Mesendoderm (in vitro differentiated cells): ENCODE measurements around the gene UNC5B.
A peak's percentile ranks its signal among the peaks of the same experiment; 100 is the strongest.

Experiments
- DNase-seq: peaks from one replicate; pipeline ENCODE4 v3.0.0; 2013
- H2AK5ac ChIP-seq: 2 replicates; pipeline ENCODE4 v1.6.1; 2013; ENCODE audit warnings: low read length, inconsistent platforms
- H2BK120ac ChIP-seq: 2 replicates; pipeline ENCODE4 v1.6.1; 2013; ENCODE audit warnings: low read depth, mild to moderate bottlenecking, low read length, moderate library complexity, mixed read lengths
- H2BK15ac ChIP-seq: replicated peaks from 2 replicates; pipeline ENCODE4 v1.6.1; 2013; ENCODE audit warnings: low read depth, mild to moderate bottlenecking, moderate library complexity
- H2BK5ac ChIP-seq: 2 replicates; pipeline ENCODE4 v1.6.1; 2013; ENCODE audit warnings: low read length, inconsistent platforms
- H3K18ac ChIP-seq: 2 replicates; pipeline ENCODE4 v1.6.1; 2013; ENCODE audit warnings: mild to moderate bottlenecking, low read length, mixed read lengths
- H3K23ac ChIP-seq: one replicate; pipeline ENCODE4 v1.6.1; 2013; ENCODE audit warnings: low read length
- H3K27ac ChIP-seq: 2 replicates; pipeline ENCODE4 v1.5.1; 2013; ENCODE audit warnings: low read depth, mild to moderate bottlenecking, inconsistent platforms, low read length, moderate library complexity
- H3K27me3 ChIP-seq: 2 replicates; pipeline ENCODE4 v1.6.1; 2013; ENCODE audit warnings: low read length, control low read depth, mild to moderate bottlenecking, inconsistent platforms; ENCODE audit not compliant: insufficient read depth, poor library complexity
- H3K36me3 ChIP-seq: 2 replicates; pipeline ENCODE4 v1.6.1; 2013; ENCODE audit warnings: low read length, inconsistent platforms; ENCODE audit not compliant: control insufficient read depth, insufficient read depth
- H3K4ac ChIP-seq: one replicate; pipeline ENCODE4 v1.6.1; 2013; ENCODE audit warnings: low read depth, mild to moderate bottlenecking, low read length, moderate library complexity
- H3K4me1 ChIP-seq: 2 replicates; pipeline ENCODE4 v1.6.1; 2013; ENCODE audit warnings: low read depth, low read length, inconsistent platforms; ENCODE audit not compliant: control insufficient read depth
- H3K4me2 ChIP-seq: 2 replicates; pipeline ENCODE4 v1.6.1; 2013; ENCODE audit warnings: low read length
- H3K4me3 ChIP-seq: 2 replicates; pipeline ENCODE4 v1.5.1; 2013; ENCODE audit warnings: mild to moderate bottlenecking, low read length
- H3K56ac ChIP-seq: one replicate; pipeline ENCODE4 v1.6.1; 2013; ENCODE audit warnings: low read length
- H3K79me1 ChIP-seq: 2 replicates; pipeline ENCODE4 v1.6.1; 2013; ENCODE audit warnings: low read length, inconsistent platforms
- H3K79me2 ChIP-seq: 2 replicates; pipeline ENCODE4 v1.6.1; 2013; ENCODE audit warnings: mild to moderate bottlenecking, low read length; ENCODE audit not compliant: control insufficient read depth, insufficient read depth
- H3K9ac ChIP-seq: 2 replicates; pipeline ENCODE4 v1.6.1; 2013; ENCODE audit warnings: low read length, inconsistent platforms
- H4K5ac ChIP-seq: one replicate; pipeline ENCODE4 v1.6.1; 2013; ENCODE audit warnings: low read length
- H4K8ac ChIP-seq: one replicate; pipeline ENCODE4 v1.6.1; 2013; ENCODE audit warnings: low read depth, mild to moderate bottlenecking, control low read depth, low read length, moderate library complexity
- WGBS: extraction: QIAGEN DNeasy Blood & Tissue Kit; methylation state at CpG from one replicate; pipeline ENCODE4 v1.1.7; 2013; ENCODE audit warnings: low lambda C conversion rate, missing lambda C conversion rate; ENCODE audit not compliant: insufficient coverage; ENCODE audit errors: extremely low coverage; 5-methylcytosine and 5-hydroxymethylcytosine counted together

Gene UNC5B

DNA sequence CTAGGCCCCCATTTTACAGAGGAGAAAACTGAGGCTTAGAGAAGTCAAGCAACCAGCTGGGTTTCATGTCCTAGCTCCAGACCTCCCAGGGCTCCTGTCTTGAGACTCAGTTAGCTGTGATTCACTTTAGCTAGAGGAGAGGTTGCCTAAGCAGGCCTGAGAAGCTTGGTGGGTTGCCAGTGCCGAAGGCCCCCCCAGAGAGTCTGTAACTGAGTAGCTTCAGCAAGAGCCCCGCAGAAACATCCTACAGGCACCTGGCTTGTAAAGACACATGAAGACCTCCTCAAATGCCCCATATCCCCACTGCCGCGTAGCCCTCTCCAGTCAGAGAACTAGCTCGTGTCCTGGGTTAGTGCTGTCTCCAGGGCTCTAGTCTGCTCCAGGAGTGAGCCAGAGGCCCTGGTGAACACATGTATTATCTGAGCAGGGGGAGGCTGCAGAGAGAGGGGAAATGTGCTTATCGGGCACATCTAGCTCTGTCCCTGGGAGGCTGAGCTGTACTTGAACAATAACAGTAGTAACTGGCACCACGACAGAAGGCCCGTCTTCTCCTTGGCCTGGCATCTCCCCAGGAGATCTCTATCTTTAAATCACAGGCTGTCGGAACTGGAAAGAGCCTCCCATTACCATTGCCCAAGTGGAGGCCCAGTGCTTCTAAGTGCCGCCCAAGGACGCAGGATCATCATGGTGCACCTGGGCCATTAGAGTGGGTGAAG is 28.9 kb downstream of the UNC5B start:
- Histone ChIP-seq H3K27ac (no peak overlapping the region), H3K4me1 (peaks cover 19% of the 10 kb centered on the region)
- no peak for DNase-seq

DNA sequence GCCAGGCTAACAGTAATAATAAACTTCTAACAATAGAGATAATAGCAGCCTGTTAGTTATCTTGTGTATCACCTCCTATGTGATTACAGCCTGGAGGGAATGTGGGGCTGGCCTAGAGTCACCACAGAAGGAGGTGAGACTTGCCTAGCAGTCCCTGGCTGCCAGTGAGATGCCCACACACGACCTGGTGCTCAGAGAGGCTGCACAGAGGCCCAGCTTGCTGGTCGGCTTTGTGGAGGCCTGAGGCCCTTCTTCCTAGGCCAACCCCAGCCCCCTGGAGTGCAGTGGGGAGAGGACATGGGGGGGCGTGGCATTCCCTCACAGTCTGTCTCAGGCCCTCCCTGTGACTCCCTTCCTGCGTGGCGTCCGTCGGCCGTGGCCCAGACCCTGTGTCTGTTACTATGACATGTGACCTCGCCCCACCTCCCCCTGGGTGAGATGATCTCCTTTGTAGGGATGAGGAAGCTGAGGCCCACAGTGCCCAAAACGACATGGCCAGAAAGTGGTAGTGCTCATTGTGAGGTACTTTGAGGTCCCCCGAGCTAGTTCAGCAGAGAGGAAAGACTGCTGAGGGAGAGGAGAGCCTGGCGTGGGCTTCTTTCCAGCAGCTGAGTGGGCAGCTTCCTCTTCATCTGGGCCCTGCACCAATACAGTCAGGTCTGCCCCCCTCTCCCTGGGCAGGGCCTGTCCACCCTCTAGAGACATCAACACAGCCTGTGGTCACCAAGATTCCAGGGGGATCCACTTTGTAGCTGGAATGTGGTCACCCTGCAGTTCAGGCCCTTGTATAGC is 29.7 kb downstream of the UNC5B start:
- no peak overlapping the region for H4K5ac ChIP-seq
- H2BK15ac ChIP-seq: no peak overlapping the region
- H3K4me1 ChIP-seq: peaks cover 13% of the 10 kb centered on the region

More for the DNA sequence above, 28.9 kb downstream of the UNC5B start:
- no peak overlapping the region for H3K18ac ChIP-seq
- H3K4me3 ChIP-seq: no peak overlapping the region
- no peaks in the 10 kb centered on the region for H3K27me3 ChIP-seq
- H3K23ac ChIP-seq: no peak overlapping the region
- peaks cover 12% of the 10 kb centered on the region for H3K79me1 ChIP-seq
- no peak overlapping the region for H2BK15ac ChIP-seq
- no peak overlapping the region for H2BK5ac ChIP-seq
- peaks cover 2% of the 10 kb centered on the region for H3K79me2 ChIP-seq
- no peak overlapping the region for H2AK5ac ChIP-seq
- no peak overlapping the region for H3K9ac ChIP-seq
- H3K4ac ChIP-seq: no peak overlapping the region
- H3K56ac ChIP-seq: no peak overlapping the region
- no peak overlapping the region for H3K4me2 ChIP-seq
- WGBS: no CpG with 5 or more reads among the region's 11 CpGs
- no peaks in the 10 kb centered on the region for H3K36me3 ChIP-seq
- H4K5ac ChIP-seq: no peak overlapping the region
- no peak overlapping the region for H2BK120ac ChIP-seq
- no peak overlapping the region for H4K8ac ChIP-seq

GRCh38 chr10:71242622-71243009 is 30.2 kb downstream of the UNC5B start:
- no peak overlapping the region for H2BK15ac ChIP-seq
- peak overlapping the region; percentile 71 for H3K56ac ChIP-seq
- no peak overlapping the region for H2AK5ac ChIP-seq
- H2BK120ac ChIP-seq: no peak overlapping the region
- H3K4ac ChIP-seq: no peak overlapping the region
- H3K4me3 ChIP-seq: no peak overlapping the region
- DNase-seq: no peak
- WGBS: no CpG with 5 or more reads among the region's 13 CpGs
- H3K79me2 ChIP-seq: no peaks in the 10 kb centered on the region
- no peak overlapping the region for H3K4me2 ChIP-seq
- H3K18ac ChIP-seq: no peak overlapping the region
- H2BK5ac ChIP-seq: no peak overlapping the region
- H3K27me3 ChIP-seq: no peaks in the 10 kb centered on the region
- H3K27ac ChIP-seq: no peak overlapping the region
- H4K5ac ChIP-seq: no peak overlapping the region
- H3K23ac ChIP-seq: no peak overlapping the region
- H4K8ac ChIP-seq: no peak overlapping the region
- peaks cover 6% of the 10 kb centered on the region for H3K79me1 ChIP-seq
- H3K4me1 ChIP-seq: peaks cover 8% of the 10 kb centered on the region
- H3K9ac ChIP-seq: no peak overlapping the region
- H3K36me3 ChIP-seq: no peaks in the 10 kb centered on the region

More for the DNA sequence above, 29.7 kb downstream of the UNC5B start:
- no peak overlapping the region for H3K27ac ChIP-seq
- no peak overlapping the region for H3K18ac ChIP-seq
- H3K4ac ChIP-seq: no peak overlapping the region
- H2BK120ac ChIP-seq: no peak overlapping the region
- peaks cover 6% of the 10 kb centered on the region for H3K79me1 ChIP-seq
- peak overlapping the region; percentile 71 for H3K56ac ChIP-seq
- no peak overlapping the region for H2BK5ac ChIP-seq
- no peak overlapping the region for H3K23ac ChIP-seq
- WGBS: no CpG with 5 or more reads among the region's 12 CpGs
- H3K27me3 ChIP-seq: no peaks in the 10 kb centered on the region
- no peaks in the 10 kb centered on the region for H3K79me2 ChIP-seq
- peak overlapping the region; percentile 11 for H3K9ac ChIP-seq
- DNase-seq: no peak
- H3K36me3 ChIP-seq: no peaks in the 10 kb centered on the region
- H2AK5ac ChIP-seq: no peak overlapping the region
- no peak overlapping the region for H3K4me2 ChIP-seq
- no peak overlapping the region for H3K4me3 ChIP-seq
- no peak overlapping the region for H4K8ac ChIP-seq

DNA sequence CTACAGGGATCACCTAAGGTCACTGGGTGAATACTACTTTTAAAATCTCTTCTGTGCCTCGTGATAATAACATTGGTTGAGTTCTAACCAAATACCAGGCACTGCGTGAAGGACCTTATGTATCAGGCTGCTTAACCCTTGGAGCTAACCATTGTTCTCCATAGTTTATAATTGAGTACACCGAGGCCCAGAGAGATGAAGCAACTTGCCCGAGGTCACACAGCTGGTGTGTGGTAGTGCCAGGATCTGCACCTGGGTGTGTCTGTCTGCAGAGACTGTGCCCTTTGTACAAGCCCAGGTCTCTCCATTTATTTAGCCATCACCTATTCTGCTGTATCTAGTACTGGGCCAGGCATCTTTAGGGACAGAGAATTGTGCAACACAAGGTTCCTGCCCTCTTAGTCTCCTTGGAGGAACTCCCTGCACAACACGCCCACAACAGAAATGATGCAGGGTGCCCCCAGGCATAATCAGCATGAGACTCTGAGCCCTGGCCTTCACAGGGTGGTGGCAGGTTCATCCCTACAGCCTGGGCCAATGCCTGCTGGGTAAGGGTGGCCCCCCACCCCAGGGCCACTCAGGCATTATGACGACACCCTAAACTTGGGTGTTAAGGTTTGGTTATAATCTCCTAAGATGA is 31.5 kb downstream of the UNC5B start:
- Histone ChIP-seq H3K4ac (no peak overlapping the region), H2BK15ac (no peak overlapping the region), H3K4me2 (no peak overlapping the region), H4K5ac (no peak overlapping the region), H2BK120ac (no peak overlapping the region), H3K79me1 (peaks cover 6% of the 10 kb centered on the region), H3K27me3 (no peaks in the 10 kb centered on the region), H2BK5ac (no peak overlapping the region), H3K79me2 (no peaks in the 10 kb centered on the region), H3K18ac (no peak overlapping the region), H4K8ac (no peak overlapping the region), H3K4me3 (no peak overlapping the region), H3K27ac (no peak overlapping the region), H3K4me1 (peaks cover 2% of the 10 kb centered on the region), H3K56ac (no peak overlapping the region), H3K23ac (no peak overlapping the region), H3K9ac (no peak overlapping the region), H3K36me3 (no peaks in the 10 kb centered on the region), H2AK5ac (no peak overlapping the region)
- no CpG with 5 or more reads among the region's 6 CpGs for WGBS
- no peak for DNase-seq

DNA sequence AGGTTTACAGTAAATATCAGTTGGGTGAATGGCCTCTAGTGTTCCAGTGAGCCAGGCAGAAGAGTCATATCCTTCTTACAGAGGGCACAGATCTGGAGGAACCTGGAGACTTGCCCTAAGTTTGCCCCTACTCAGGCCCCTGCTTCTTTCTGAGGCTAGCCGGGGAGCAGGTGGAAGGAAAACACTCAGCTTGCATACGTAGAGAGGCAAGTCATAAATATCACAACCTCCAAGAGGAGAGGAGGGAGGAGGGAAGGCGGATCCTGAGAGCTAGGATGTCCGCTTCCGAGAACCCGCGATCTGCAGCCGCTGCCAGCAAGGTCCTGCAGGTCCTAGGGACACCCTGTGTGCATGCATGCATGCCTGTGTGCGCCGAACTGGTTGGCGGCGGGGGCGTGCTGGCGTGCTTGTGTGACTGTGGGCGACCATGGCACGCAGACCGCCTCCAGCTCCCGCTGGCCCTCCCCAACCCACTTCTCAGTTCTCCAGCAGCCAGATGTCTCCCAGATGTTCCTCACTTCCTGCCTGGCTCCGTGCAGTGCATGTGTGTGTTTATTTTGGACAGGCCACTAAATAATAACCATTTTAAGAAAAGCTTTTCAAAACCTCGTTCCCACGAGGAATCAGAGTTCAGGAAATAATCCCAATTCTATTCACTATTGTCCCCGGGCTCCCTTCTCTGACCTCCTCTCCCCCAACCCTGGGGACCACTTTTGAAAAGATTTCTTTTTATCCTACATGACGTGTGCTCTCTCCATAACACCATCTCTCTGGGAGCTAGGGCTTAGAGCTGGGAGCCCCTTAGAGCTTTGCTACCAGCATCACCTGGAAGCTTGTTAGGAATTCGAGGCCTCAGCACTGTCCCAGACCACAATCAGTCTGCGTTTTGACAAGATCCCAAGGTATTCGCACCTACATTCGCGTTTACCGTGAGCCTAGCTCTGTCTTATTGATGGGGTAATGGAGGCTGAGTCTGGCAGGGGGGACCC is 32.4 kb downstream of the UNC5B start:
- H2BK120ac ChIP-seq: no peak overlapping the region
- no peak overlapping the region for H3K4me2 ChIP-seq
- H3K4me3 ChIP-seq: no peak overlapping the region
- H4K8ac ChIP-seq: no peak overlapping the region
- no peak overlapping the region for H3K56ac ChIP-seq
- H2AK5ac ChIP-seq: no peak overlapping the region
- no peak overlapping the region for H4K5ac ChIP-seq
- H3K23ac ChIP-seq: no peak overlapping the region
- H3K4ac ChIP-seq: no peak overlapping the region
- H3K4me1 ChIP-seq: peaks cover 2% of the 10 kb centered on the region
- no peak overlapping the region for H2BK5ac ChIP-seq
- no peak for DNase-seq
- no peak overlapping the region for H2BK15ac ChIP-seq
- no peaks in the 10 kb centered on the region for H3K27me3 ChIP-seq
- no peaks in the 10 kb centered on the region for H3K36me3 ChIP-seq
- no peaks in the 10 kb centered on the region for H3K79me2 ChIP-seq
- no peak overlapping the region for H3K18ac ChIP-seq
- H3K9ac ChIP-seq: no peak overlapping the region
- no peak overlapping the region for H3K27ac ChIP-seq
- H3K79me1 ChIP-seq: peaks cover 5% of the 10 kb centered on the region
- no CpG with 5 or more reads among the region's 29 CpGs for WGBS
